A375 (cell line): ENCODE results near the gene COMMD6. TPM values are rescaled to one million over a fixed set of nuclear protein-coding genes. Genes with fewer than 3 reads are reported as not detected.

Experiments
- total RNA-seq: library from RNA; depleted of rRNA; stranded (reverse); fragments of >200 nt; shearing (Covaris generic); gene quantifications from 2 replicates; pipeline ENCODE4 v1.2.3, GENCODE V29; 2014; rRNA removed

The COMMD6 gene
- total RNA-seq: 21.8 and 22.9 TPM in 2 replicates

GRCh38 chr13:75537401-75538365 is at the start of gene COMMD6:
Gene COMMD6, minus strand, starts transcription at chr13:75537841. Its CDS starts 36 bp downstream, at chr13:75537805.

DNA sequence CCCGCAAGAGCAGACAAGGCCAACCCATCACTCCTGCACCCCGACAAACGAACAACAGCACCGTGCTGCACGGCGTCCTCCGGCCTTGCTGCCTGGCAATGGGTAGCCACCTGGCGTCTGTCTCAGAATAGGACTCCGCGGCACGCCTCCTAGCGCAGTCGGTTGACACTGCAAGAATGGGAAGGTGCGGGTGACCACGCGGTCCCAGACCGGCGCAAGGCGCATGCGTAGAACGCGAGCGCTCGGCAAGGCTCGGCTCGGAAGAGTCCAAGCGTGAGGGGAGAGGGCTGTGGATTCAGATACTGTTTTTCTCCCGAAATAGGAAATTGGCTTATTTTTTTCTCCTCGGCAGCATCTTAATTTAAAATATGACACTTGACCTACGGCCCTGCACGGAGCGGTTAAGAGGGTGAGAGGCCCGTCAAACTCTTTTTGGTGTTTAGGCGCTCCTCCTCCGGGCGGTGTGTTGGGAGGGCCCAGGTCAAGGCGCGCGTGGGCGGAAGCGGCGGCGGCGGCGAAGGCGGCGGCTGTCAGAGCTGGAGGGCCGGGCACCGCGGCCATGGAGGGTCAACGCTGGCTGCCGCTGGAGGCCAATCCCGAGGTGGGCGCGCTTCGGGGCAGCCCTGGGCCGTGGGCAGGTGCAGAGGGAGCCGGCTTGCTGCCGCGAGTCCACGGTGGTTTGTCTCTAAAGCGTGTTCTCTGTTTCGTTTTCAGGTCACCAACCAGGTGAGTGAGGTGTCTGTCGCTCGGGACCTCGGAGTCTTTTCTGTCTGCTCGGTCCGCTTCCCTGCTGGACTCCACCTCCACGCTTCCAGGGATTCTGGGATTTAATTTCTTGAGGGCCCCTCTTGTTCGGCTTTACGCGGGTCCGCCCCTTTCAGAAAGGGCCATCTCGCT is 11.9 kb upstream of the COMMD6 start, which contains the start of gene UCHL3:
UCHL3 (plus strand) TSS at position 530 of the 897 bp plus-strand sequence; CDS start at position 560, 30 bp downstream.

GRCh38 chr13:75482070-75482819 is 55.4 kb downstream of the COMMD6 start, which contains the start of gene TBC1D4:
Gene TBC1D4, minus strand, starts transcription at chr13:75482169. Its CDS starts 402 bp downstream, at chr13:75481767.

Other genes starting within 250 kb of the COMMD6 start
- gene TBC1D4, start 55.7 kb downstream of the COMMD6 start, total RNA-seq: 16.9 and 22.0 TPM in 2 replicates
- 31.8 and 35.1 TPM in 2 replicates for gene UCHL3, start 11.9 kb upstream of the COMMD6 start, total RNA-seq
- 36.0 and 36.3 TPM in 2 replicates for gene LMO7, start 98.5 kb upstream of the COMMD6 start, total RNA-seq